OCI-LY1 (cell line): ENCODE measurements around the gene ABCC11.

Source experiments
- CTCF ChIP-seq: fragments of 200-600 bp; sonication (generic), shearing (Covaris generic); IDR thresholded peaks from 2 replicates; pipeline ENCODE4 v1.5.1; 2017; ENCODE audit warnings: mild to moderate bottlenecking, antibody characterized with exemption, low read length, moderate library complexity, mixed read lengths
- EZH2 ChIP-seq: fragments of 200-600 bp; sonication (generic), shearing (Covaris generic); IDR thresholded peaks from 2 replicates; pipeline ENCODE4 v1.8.0; 2017; ENCODE audit warnings: borderline replicate concordance, mixed run types, mild to moderate bottlenecking, antibody characterized with exemption, low read length, moderate library complexity, mixed read lengths

- TF ChIP-seq CTCF = peak; percentile 93
- no peak for TF ChIP-seq EZH2
These were observed 90.5 kb downstream of the ABCC11 start for GRCh38 chr16:48156790-48157209.
